Brain microvascular endothelial cell (primary cell): ENCODE data around the gene MYO1G.
A peak's percentile ranks its signal among the peaks of the same experiment; 100 is the strongest.
"Not testable (repeated sequence)": the region's sequence is repeated elsewhere in the genome, so short reads cannot be mapped to it uniquely, and the experiment has no call there.

ENCODE experiments used
- DNase-seq: peaks from one replicate; pipeline ENCODE4 v3.0.0-alpha.2; 2020
- H3K27ac ChIP-seq: fragments of 250-450 bp; sonication (Bioruptor Pico); 2 replicates; pipeline ENCODE4 v1.5.1; 2020; ENCODE audit warnings: mild to moderate bottlenecking, moderate library complexity
- H3K27me3 ChIP-seq: fragments of 250-450 bp; sonication (Bioruptor Pico); replicated peaks from 2 replicates; pipeline ENCODE4 v1.5.1; 2020; ENCODE audit warnings: mild to moderate bottlenecking
- H3K36me3 ChIP-seq: fragments of 250-450 bp; sonication (Bioruptor Pico); replicated peaks from 2 replicates; pipeline ENCODE4 v1.5.1; 2020; ENCODE audit warnings: mild to moderate bottlenecking
- H3K4me3 ChIP-seq: 2 replicates; pipeline ENCODE4 v1.5.1; 2011; ENCODE audit warnings: low read depth, mild to moderate bottlenecking, control low read depth, low read length, moderate library complexity
- CTCF ChIP-seq: IDR thresholded peaks from 2 replicates; pipeline ENCODE4 v1.5.1; 2011; ENCODE audit warnings: low read depth, mild to moderate bottlenecking, moderate library complexity, low read length, control low read depth, inconsistent platforms; ENCODE audit errors: missing control alignments
- in situ Hi-C: cut with HindIII; loops from 2 replicates; pipeline ENCODE4 v1.10.0; 2017; ENCODE audit warnings: low sequenced_read_pairs, low pct_ligation_motif_present

MYO1G gene

GRCh38 chr7:44935016-44935415 is 43.8 kb downstream of the MYO1G start:
- no peak overlapping the region for H3K4me3 ChIP-seq
- H3K27ac ChIP-seq: no peak overlapping the region
- in situ Hi-C loops: no loop called here
- TF ChIP-seq CTCF: no peak
- no peak for DNase-seq
- peaks cover 3% of the 10 kb centered on the region for H3K27me3 ChIP-seq
- no peaks in the 10 kb centered on the region for H3K36me3 ChIP-seq

GRCh38 chr7:44934510-44934909 is 44.3 kb downstream of the MYO1G start:
- H3K4me3 ChIP-seq, H3K36me3 ChIP-seq, H3K27ac ChIP-seq, in situ Hi-C loops, DNase-seq, H3K27me3 ChIP-seq: not testable (repeated sequence)

GRCh38 chr7:44930921-44931320 is 47.9 kb downstream of the MYO1G start:
- H3K27ac ChIP-seq: no peak overlapping the region
- no peak for DNase-seq
- H3K27me3 ChIP-seq: no peaks in the 10 kb centered on the region
- in situ Hi-C loops: no loop called here
- H3K36me3 ChIP-seq: no peaks in the 10 kb centered on the region
- TF ChIP-seq CTCF: no peak
- H3K4me3 ChIP-seq: no peak overlapping the region

GRCh38 chr7:44922351-44922694 is 56.5 kb downstream of the MYO1G start:
- no peak for TF ChIP-seq CTCF
- DNase-seq: no peak
- Histone ChIP-seq H3K27me3 (no peaks in the 10 kb centered on the region), H3K4me3 (no peak overlapping the region), H3K36me3 (no peaks in the 10 kb centered on the region), H3K27ac (no peak overlapping the region)
- in situ Hi-C loops: no loop called here

- in situ Hi-C loops: no loop called here
- no peak overlapping the region for H3K27ac ChIP-seq
- H3K27me3 ChIP-seq: no peaks in the 10 kb centered on the region
- no peaks in the 10 kb centered on the region for H3K36me3 ChIP-seq
- H3K4me3 ChIP-seq: no peak overlapping the region
- peak; percentile 91 for TF ChIP-seq CTCF
- DNase-seq: peak; percentile 71
Observed at GRCh38 chr7:44921607-44922350, 57.0 kb downstream of the MYO1G start.

- TF ChIP-seq CTCF: no peak
- no peak overlapping the region for H3K27ac ChIP-seq
- no peak overlapping the region for H3K4me3 ChIP-seq
- H3K36me3 ChIP-seq: no peaks in the 10 kb centered on the region
- no peak for DNase-seq
- in situ Hi-C loops: no loop called here
- H3K27me3 ChIP-seq: no peaks in the 10 kb centered on the region
Observed at GRCh38 chr7:44920119-44920518, 58.7 kb downstream of the MYO1G start.
